Loucy (cell line): Measurements from ENCODE around the gene SLC28A2.

ENCODE experiments used
- H2AFZ ChIP-seq: fragments of 200-600 bp; sonication (generic); 2 replicates; pipeline ENCODE4 v1.6.0; 2016; ENCODE audit warnings: antibody characterized with exemption, mild to moderate bottlenecking, low read length, moderate library complexity
- H3F3A ChIP-seq: fragments of 200-600 bp; 2 replicates; pipeline ENCODE4 v1.6.0; 2016; ENCODE audit warnings: antibody characterized with exemption, low read depth, mild to moderate bottlenecking
- H3K27me3 ChIP-seq: fragments of 200-600 bp; sonication (generic); 2 replicates; pipeline ENCODE4 v1.6.1; 2014; ENCODE audit warnings: low read length, mild to moderate bottlenecking; ENCODE audit not compliant: insufficient read depth, poor library complexity, severe bottlenecking
- H3K36me3 ChIP-seq: fragments of 200-600 bp; sonication (generic); 2 replicates; pipeline ENCODE4 v1.6.1; 2016; ENCODE audit warnings: low read length; ENCODE audit not compliant: insufficient read depth
- H3K4me1 ChIP-seq: fragments of 200-600 bp; sonication (generic); 2 replicates; pipeline ENCODE4 v1.5.1; 2014; ENCODE audit warnings: low read length, mild to moderate bottlenecking; ENCODE audit not compliant: insufficient read depth, poor library complexity, severe bottlenecking
- H3K4me2 ChIP-seq: fragments of 200-600 bp; sonication (generic); 2 replicates; pipeline ENCODE4 v1.6.0; 2014; ENCODE audit warnings: antibody characterized with exemption, low read length, low read depth, mild to moderate bottlenecking; ENCODE audit not compliant: poor library complexity, severe bottlenecking
- H3K4me3 ChIP-seq: fragments of 200-600 bp; sonication (generic); 2 replicates; pipeline ENCODE4 v1.5.1; 2014; ENCODE audit warnings: low read length, mild to moderate bottlenecking, mixed read lengths; ENCODE audit not compliant: poor library complexity, severe bottlenecking
- H3K79me2 ChIP-seq: fragments of 200-600 bp; sonication (generic); 2 replicates; pipeline ENCODE4 v1.6.1; 2014; ENCODE audit warnings: low read length; ENCODE audit not compliant: insufficient read depth
- H3K9ac ChIP-seq: fragments of 200-600 bp; sonication (generic); 2 replicates; pipeline ENCODE4 v1.6.0; 2014; ENCODE audit warnings: mild to moderate bottlenecking, low read depth, low read length, moderate library complexity; ENCODE audit not compliant: poor library complexity, severe bottlenecking
- H3K9me2 ChIP-seq: fragments of 200-600 bp; sonication (generic); replicated peaks from 2 replicates; pipeline ENCODE4 v1.6.1; 2016; ENCODE audit warnings: low read depth, low read length, mixed read lengths
- H3K9me3 ChIP-seq: fragments of 200-600 bp; sonication (generic); 2 replicates; pipeline ENCODE4 v1.6.1; 2014; ENCODE audit warnings: mild to moderate bottlenecking, antibody characterized with exemption, low read length, low read depth; ENCODE audit not compliant: insufficient read depth
- H4K20me1 ChIP-seq: fragments of 200-600 bp; sonication (generic); 2 replicates; pipeline ENCODE4 v1.6.0; 2014; ENCODE audit warnings: antibody characterized with exemption, low read length, mild to moderate bottlenecking; ENCODE audit not compliant: insufficient read depth, poor library complexity, severe bottlenecking
- CTCF ChIP-seq: fragments of 200-600 bp; sonication (generic); conservative IDR thresholded peaks from 2 replicates; pipeline ENCODE4 v1.5.1; 2014; ENCODE audit warnings: mild to moderate bottlenecking, antibody characterized with exemption, low read length
- EZH2phosphoT487 ChIP-seq: fragments of 200-600 bp; IDR thresholded peaks from 2 replicates; pipeline ENCODE4 v1.6.1; 2018; ENCODE audit warnings: antibody characterized with exemption, mild to moderate bottlenecking, moderate library complexity, borderline replicate concordance

The SLC28A2 gene

DNA sequence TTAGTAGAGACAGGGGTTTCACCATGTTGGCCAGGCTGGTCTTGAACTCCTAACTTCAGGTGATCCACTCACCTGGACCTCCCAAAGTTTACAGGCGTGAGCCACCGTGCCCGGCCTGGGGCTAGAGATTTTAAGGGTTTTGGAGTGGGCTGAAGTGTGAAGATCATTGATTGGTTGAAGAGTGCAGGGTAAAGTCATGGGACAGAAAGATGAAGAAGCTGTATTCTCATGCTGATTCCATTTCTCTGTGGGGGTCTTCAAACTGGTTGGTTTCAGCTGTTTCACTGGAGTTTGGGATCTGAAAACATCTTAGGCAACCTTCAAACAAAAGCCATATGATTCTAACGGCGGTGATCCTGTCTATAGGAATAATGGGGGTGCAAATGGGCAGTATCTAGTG lies 74.2 kb downstream of the SLC28A2 start:
- no peak overlapping the region for H3K9ac ChIP-seq

DNA sequence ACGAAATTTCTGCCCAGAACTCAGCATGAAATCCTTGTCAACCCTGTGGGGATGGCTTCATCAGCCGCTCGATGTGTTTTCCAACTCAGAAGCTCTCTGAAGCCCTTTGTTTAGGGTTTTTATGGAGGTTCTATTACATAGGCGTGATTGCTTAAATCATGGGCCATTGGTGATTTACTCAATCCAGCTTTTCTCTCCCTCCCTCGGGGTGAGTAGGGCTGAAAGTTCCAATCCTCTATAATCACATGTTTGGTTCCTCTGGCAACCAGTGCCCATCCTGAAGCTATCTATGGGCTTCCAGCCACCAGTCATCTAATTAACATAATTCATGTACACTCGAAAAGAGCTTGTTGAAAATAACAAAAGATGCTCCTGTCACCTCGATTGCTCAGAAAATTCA lies 74.7 kb downstream of the SLC28A2 start:
- TF ChIP-seq CTCF (no peak), EZH2phosphoT487 (no peak)
- Histone ChIP-seq H3K36me3 (no peaks in the 10 kb centered on the region), H3K4me2 (no peak overlapping the region)

More for the DNA sequence above, 74.2 kb downstream of the SLC28A2 start:
- Histone ChIP-seq H4K20me1 (no peaks in the 10 kb centered on the region), H3K4me2 (no peak overlapping the region), H3K9me3 (no peaks in the 10 kb centered on the region), H3K36me3 (no peaks in the 10 kb centered on the region), H2AFZ (no peak overlapping the region), H3K79me2 (no peaks in the 10 kb centered on the region), H3K4me3 (no peak overlapping the region), H3K27me3 (no peaks in the 10 kb centered on the region), H3K9me2 (no peaks in the 10 kb centered on the region), H3K4me1 (peaks cover 9% of the 10 kb centered on the region), H3F3A (no peaks in the 10 kb centered on the region)
- no peak for TF ChIP-seq EZH2phosphoT487
- TF ChIP-seq CTCF, result no peak

More for the DNA sequence above, 74.7 kb downstream of the SLC28A2 start:
- H3F3A ChIP-seq, result no peaks in the 10 kb centered on the region
- no peaks in the 10 kb centered on the region for H4K20me1 ChIP-seq
- no peaks in the 10 kb centered on the region for H3K9me3 ChIP-seq
- no peaks in the 10 kb centered on the region for H3K27me3 ChIP-seq
- no peak overlapping the region for H3K9ac ChIP-seq
- H3K79me2 ChIP-seq, result no peaks in the 10 kb centered on the region
- H3K9me2 ChIP-seq, result no peaks in the 10 kb centered on the region
- H2AFZ ChIP-seq, result no peak overlapping the region
- no peak overlapping the region for H3K4me3 ChIP-seq
- H3K4me1 ChIP-seq, result peaks cover 9% of the 10 kb centered on the region
